K562 (cell line): ENCODE data around the gene IL18RAP. TPM values are rescaled to one million over a fixed set of nuclear protein-coding genes. Genes with fewer than 3 reads are reported as not detected.

Source experiments
- ATAC-seq: fragments of 200-7000 bp; cut with Tn5 transposase; 3 replicates; pipeline ENCODE4 v1.9.1; 2020; ENCODE audit warnings: moderate library complexity
- BruUV-seq: library from RNA; stranded (reverse); fragments of 400-500 nt; replicated peaks from 2 replicates; lab custom pipeline; 2021; lab: Mats Ljungman, UMichigan
- CTCF ChIA-PET: fragments of 300-600 bp; formaldehyde crosslinking; extraction: SDS; loops from one replicate; lab custom pipeline; 2021; ENCODE audit warnings: low intra/inter-chr PET ratio; lab: Yijun Ruan, JAX
- POLR2A ChIA-PET: fragments of 300-600, 350-650 bp; sonication (Branson Sonifier 250); formaldehyde crosslinking; extraction: SDS; loops from one replicate; lab custom pipeline; 2021; ENCODE audit warnings: antibody characterized with exemption, inconsistent platforms; lab: Yijun Ruan, JAX
- DNase-seq, 4 experiments: peaks; one replicate each; pipeline versions ENCODE4 v3.0.0 to v3.0.0-alpha.2; 2011 to 2018; ENCODE audit warnings: low spot score in 3 of 4, mixed read lengths in 3 of 4; ENCODE audit errors: extremely low read depth in 1 of 4
- FAIRE-seq: peaks from 2 replicates; lab custom pipeline; 2011; peaks lifted over from hg19 to GRCh38; lab: Jason Lieb, UNC
- H2AFZ ChIP-seq: 2 replicates; pipeline ENCODE4 v1.6.0; 2011; ENCODE audit warnings: low read depth, low read length, control low read depth, inconsistent platforms
- H3K27ac ChIP-seq: fragments of 200-600 bp; 3 replicates; pipeline ENCODE4 v1.8.0; 2011; ENCODE audit warnings: low read depth, mild to moderate bottlenecking, control low read depth, inconsistent platforms, low read length, moderate library complexity, mixed read lengths; ENCODE audit errors: extremely low read depth
- H3K27me3 ChIP-seq, 2 experiments: fragments of 300-600 bp in 1 of 2; 2 replicates in 1 of 2; 3 replicates in 1 of 2; pipeline versions ENCODE4 v1.6.0 to v1.8.0; 2011; ENCODE audit warnings: inconsistent platforms in 2 of 2, low read length in 2 of 2, mild to moderate bottlenecking in 1 of 2, mixed read lengths in 1 of 2, moderate library complexity in 1 of 2; ENCODE audit not compliant: control insufficient read depth in 2 of 2, insufficient read depth in 2 of 2
- H3K36me3 ChIP-seq: fragments of 300-600 bp; 3 replicates; pipeline ENCODE4 v1.8.0; 2011; ENCODE audit warnings: mild to moderate bottlenecking, low read length, inconsistent platforms; ENCODE audit not compliant: control insufficient read depth, insufficient read depth
- H3K4me1 ChIP-seq, 2 experiments: fragments of 200-600 bp in 1 of 2; replicated peaks in 1 of 2; 2 replicates in 1 of 2; 3 replicates in 1 of 2; pipeline versions ENCODE4 v1.5.1 to v1.8.0; 2011; ENCODE audit warnings: inconsistent platforms in 2 of 2, low read length in 2 of 2, mild to moderate bottlenecking in 1 of 2, mixed read lengths in 1 of 2, moderate library complexity in 1 of 2; ENCODE audit not compliant: control insufficient read depth in 2 of 2, insufficient read depth in 2 of 2
- H3K4me2 ChIP-seq: 2 replicates; pipeline ENCODE4 v1.6.1; 2011; ENCODE audit warnings: low read length, control low read depth, inconsistent platforms, mixed read lengths; ENCODE audit not compliant: insufficient read depth
- H3K4me3 ChIP-seq: fragments of 200-600 bp; sonication (generic), shearing (Covaris generic); 2 replicates; pipeline ENCODE4 v1.5.1; 2016; ENCODE audit warnings: control low read depth, inconsistent platforms
- H3K79me2 ChIP-seq: fragments of 200-600 bp; 3 replicates; pipeline ENCODE4 v1.8.0; 2011; ENCODE audit warnings: low read length, inconsistent platforms; ENCODE audit not compliant: control insufficient read depth, insufficient read depth
- H3K9ac ChIP-seq, 2 experiments: 2 replicates each; pipeline versions ENCODE4 v1.6.0 to v1.6.1; 2011; ENCODE audit warnings: low read depth in 2 of 2, low read length in 2 of 2, control low read depth in 1 of 2, inconsistent platforms in 1 of 2, mild to moderate bottlenecking in 1 of 2, mixed read lengths in 1 of 2; ENCODE audit not compliant: insufficient read depth in 1 of 2
- H3K9me1 ChIP-seq: one replicate; pipeline ENCODE4 v1.6.0; 2011; ENCODE audit warnings: inconsistent platforms, mild to moderate bottlenecking, low read length, moderate library complexity; ENCODE audit not compliant: control insufficient read depth, insufficient read depth
- H3K9me3 ChIP-seq: replicated peaks from 2 replicates; pipeline ENCODE4 v1.5.1; 2011; ENCODE audit warnings: low read depth, low read length, inconsistent platforms; ENCODE audit not compliant: control insufficient read depth, insufficient read depth
- H4K20me1 ChIP-seq: replicated peaks from 2 replicates; pipeline ENCODE4 v1.6.1; 2011; ENCODE audit warnings: low read length, inconsistent platforms, mixed read lengths; ENCODE audit not compliant: control insufficient read depth, insufficient read depth
- ATF1 ChIP-seq, 2 experiments: fragments of 450-650 bp in 1 of 2; IDR thresholded peaks; 2 replicates each; pipeline ENCODE4 v1.6.1; 2016; ENCODE audit warnings: missing compliant biosample characterization in 1 of 2, missing genetic modification characterization in 1 of 2
- HNRNPLL ChIP-seq: fragments of 200-400 bp; formaldehyde crosslinking; IDR thresholded peaks from 2 replicates; pipeline ENCODE4 v1.6.1; 2017; ENCODE audit warnings: low read length, low read depth, mild to moderate bottlenecking; ENCODE audit not compliant: poor library complexity, severe bottlenecking
- KLF6 ChIP-seq: fragments of 250-450 bp; sonication (Bioruptor Pico); IDR thresholded peaks from 2 replicates; pipeline ENCODE4 v1.4.0; 2020; ENCODE audit warnings: mild to moderate bottlenecking, moderate library complexity, borderline replicate concordance
- NR2F6 ChIP-seq: fragments of 450-650 bp; formaldehyde crosslinking; IDR thresholded peaks from 2 replicates; pipeline ENCODE4 v1.4.0; 2020; ENCODE audit warnings: mild to moderate bottlenecking
- SNIP1 ChIP-seq: fragments of 450-650 bp; IDR thresholded peaks from 2 replicates; pipeline ENCODE4 v1.7.1; 2017; ENCODE audit warnings: low read depth, mild to moderate bottlenecking
- TCF7L2 ChIP-seq: fragments of 150-350 bp; IDR thresholded peaks from 2 replicates; pipeline ENCODE4 v1.6.1; 2016; ENCODE audit warnings: low read depth, mild to moderate bottlenecking, low read length, moderate library complexity
- ZC3H11A ChIP-seq: IDR thresholded peaks from 2 replicates; pipeline ENCODE4 v1.6.1; 2012; ENCODE audit warnings: low read depth, low read length, improper control_type of control experiment
- ZKSCAN8 ChIP-seq: fragments of 200-800 bp; sonication (Bioruptor generic); IDR thresholded peaks from 2 replicates; pipeline ENCODE4 v1.6.1; 2016; ENCODE audit warnings: missing genetic modification characterization, missing compliant biosample characterization
- ZNF3 ChIP-seq: fragments of 250-450 bp; sonication (Bioruptor Pico); IDR thresholded peaks from 2 replicates; pipeline ENCODE4 v1.5.0; 2021; ENCODE audit warnings: mild to moderate bottlenecking, moderate library complexity
- WGBS: fragments of 100-300 bp; shearing (Covaris generic); methylation state at CpG from one replicate; pipeline ENCODE4 v1.1.6; 2016; ENCODE audit warnings: low coverage, mixed read lengths; ENCODE audit not compliant: insufficient coverage; ENCODE audit errors: missing lambda C conversion rate; 5-methylcytosine and 5-hydroxymethylcytosine counted together
- in situ Hi-C: fragments of 300-500 bp; cut with MboI; formaldehyde crosslinking; loops from 4 replicates; pipeline ENCODE4 v1.15.0; 2018; ENCODE audit warnings: inconsistent platforms, mixed read lengths
- intact Hi-C: fragments of 100-400 bp; cut with micrococcal nuclease; formaldehyde crosslinking; loops from 2 replicates; pipeline ENCODE4 v1.14.2; 2022
- polyA plus RNA-seq, 8 experiments: library from polyadenylated mRNA; depleted of rRNA in 4 of 8; stranded (reverse) in 5 of 8; unstranded in 3 of 8; fragments of >200 nt; fragmentation: Nextera tagmentation in 2 of 8; fragmentation: Illumina TruSeq in 1 of 8; extraction: Ambion mirVana in 2 of 8; extraction: Trizol in 1 of 8; gene quantifications; 2 replicates each; pipeline versions ENCODE4 v1.2.1 to v1.2.3, GENCODE V29; 2011 to 2014; ENCODE audit warnings: inconsistent platforms in 1 of 8, missing spikeins in 1 of 8
- total RNA-seq, 7 experiments: library from RNA; depleted of rRNA in 6 of 7; stranded (reverse); fragments of >200 nt in 6 of 7; fragmentation: Illumina TruSeq in 2 of 7; extraction: Trizol in 2 of 7; gene quantifications; 2 replicates each; pipeline versions ENCODE4 v1.2.1 to v1.2.3, GENCODE V29; 2011 to 2021; ENCODE audit warnings: low replicate concordance in 1 of 7

The IL18RAP gene
- total and polyA plus RNA-seq, 9 of the 15 experiments (the other 6 are each of a cell fraction or from before 2014, with no cell fraction given) = 1.1 to 20.5 (median 5.8) TPM

DNA sequence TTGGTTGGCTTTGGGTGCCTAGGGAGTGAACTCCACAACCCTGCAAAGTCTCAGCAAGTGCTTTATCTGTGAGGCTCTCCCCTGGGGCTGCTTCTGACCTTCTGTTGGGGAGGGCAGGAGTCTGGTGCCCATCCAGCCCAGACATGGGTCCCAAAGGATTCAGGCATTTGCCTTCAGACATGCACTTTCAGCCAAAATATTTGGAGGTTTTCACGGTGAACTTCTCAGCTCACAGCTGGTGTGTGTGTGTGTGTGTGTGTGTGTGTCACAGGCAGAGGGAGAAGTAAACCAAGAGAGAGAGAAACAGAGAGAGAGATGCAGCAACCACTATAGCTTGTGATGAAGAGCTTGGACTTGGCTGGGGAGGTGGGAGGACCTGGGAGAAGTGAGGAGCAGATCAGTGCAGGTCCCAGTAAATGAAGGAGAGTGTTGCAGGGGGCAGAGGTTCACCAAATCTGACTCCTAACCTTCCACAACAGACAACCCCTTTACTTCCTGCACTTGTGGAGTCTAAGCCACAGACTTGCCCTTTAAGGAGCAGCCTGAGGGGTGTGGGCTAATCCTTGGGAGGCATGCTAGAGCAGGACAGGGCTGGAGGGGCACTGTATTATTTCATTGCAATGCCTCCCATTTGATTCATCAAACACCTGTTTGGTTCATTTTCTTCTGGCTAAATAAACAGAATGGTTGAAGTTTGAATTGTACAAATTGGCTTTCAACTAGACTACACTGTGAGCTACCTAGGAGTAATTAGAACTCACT lies 64.2 kb downstream of the IL18RAP start:
- Histone ChIP-seq H3K27ac (no peak overlapping the region), H3K9me1 (no peaks in the 10 kb centered on the region), H3K27me3 (peaks cover 3 to 18% of the 10 kb centered on the region in 2 experiments), H3K4me1 (no peaks in the 10 kb centered on the region; a peak in 2 of 5 replicates), H3K79me2 (no peaks in the 10 kb centered on the region), H3K4me3 (no peak overlapping the region), H3K4me2 (no peak overlapping the region), H3K9me3 (no peaks in the 10 kb centered on the region), H3K9ac (no peak overlapping the region), H4K20me1 (no peaks in the 10 kb centered on the region), H3K36me3 (no peaks in the 10 kb centered on the region), H2AFZ (no peak overlapping the region)
- ATAC-seq (no peak), DNase-seq (no peak), FAIRE-seq (no peak)
- in situ Hi-C loops = no loop called here
- intact Hi-C loops = no loop called here
- no peak for TF ChIP-seq TCF7L2
- TF ChIP-seq ATF1 (CRISPR knock-in tag; IDR thresholded peaks at IDR 0.05) = no peak
- TF ChIP-seq ATF1 (tag; IDR thresholded peaks at IDR 0.05) = no peak
- TF ChIP-seq ZNF3 = no peak
- no peak for TF ChIP-seq ZKSCAN8
- TF ChIP-seq KLF6 (CRISPR knock-in tag) = no peak
- no peak for TF ChIP-seq HNRNPLL
- no peak for TF ChIP-seq NR2F6
- TF ChIP-seq SNIP1 = no peak
- no peak for TF ChIP-seq ZC3H11A
- ChIA-PET CTCF (no interaction called here), POLR2A (no interaction called here)
- WGBS = no CpG with 5 or more reads among the region's 1 CpG
- no TSS peak for BruUV-seq
